ENCODE data around the gene FOXO3B. TPM values are rescaled to one million over a fixed set of nuclear protein-coding genes. Genes with fewer than 3 reads are reported as not detected.
"Not testable (repeated sequence)": the region's sequence is repeated elsewhere in the genome, so short reads cannot be mapped to it uniquely, and the experiment has no call there.

Gene FOXO3B
- total and polyA plus RNA-seq, 2 of the 13 experiments (the other 11 are each of a cell fraction or from before 2014, with no cell fraction given) = 2.7 to 3.1 TPM

- BruUV-seq (replicated peaks); H3K27me3 ChIP-seq (ENCODE audit: control insufficient read depth in 1 of 2, insufficient read depth in 2 of 2, low read length in 2 of 2); H2AFZ ChIP-seq (ENCODE audit: low read length); H3K9me3 ChIP-seq (ENCODE audit: low read length); H3K36me3 ChIP-seq (replicated peaks in 1 of 2; ENCODE audit: control insufficient read depth in 1 of 2, insufficient read depth in 2 of 2, low read length in 2 of 2); DNase-seq (ENCODE audit: low spot score); H3K4me1 ChIP-seq (ENCODE audit: insufficient read depth, low read length); POLR2A ChIA-PET; H3K9ac ChIP-seq (ENCODE audit: insufficient read depth, low read depth, low read length); in situ Hi-C loops (cut with HindIII; ENCODE audit: extremely low pct_ligation_motif_present, low pct_unique_long_range_greater_than_20kb); H3K4me2 ChIP-seq (ENCODE audit: low read depth, low read length); H3K27ac ChIP-seq (ENCODE audit: extremely low read length, insufficient read depth, low read length); H3K79me2 ChIP-seq (ENCODE audit: insufficient read depth, low read length); CTCF ChIA-PET (ENCODE audit: low intra/inter-chr PET ratio, low total read pairs); FAIRE-seq; intact Hi-C loops (cut with micrococcal nuclease; ENCODE audit: unreplicated experiment); ATAC-seq; H3K4me3 ChIP-seq (replicated peaks in 1 of 3; ENCODE audit: insufficient read depth in 1 of 3, low read depth in 2 of 3, low read length in 3 of 3); H4K20me1 ChIP-seq (ENCODE audit: insufficient read depth, low read length): not testable (repeated sequence)
- WGBS (ENCODE audit: low lambda C conversion rate) = 92% methylated on average over 3 of the region's 3 CpGs
- TF ChIP-seq CEBPB (IDR thresholded peaks at IDR 0.05; ENCODE audit: borderline replicate concordance, low read depth, low read length) = 0 out of 2 replicates have a peak, but pooled peaks have one; percentile 14
Measured at GRCh38 chr17:18708215-18708614, 26.1 kb upstream of the FOXO3B start.

- H3K4me1 ChIP-seq (ENCODE audit: insufficient read depth, low read length); H2AFZ ChIP-seq (ENCODE audit: low read length); H3K36me3 ChIP-seq (replicated peaks in 1 of 2; ENCODE audit: control insufficient read depth in 1 of 2, insufficient read depth in 2 of 2, low read length in 2 of 2); H3K4me2 ChIP-seq (ENCODE audit: low read depth, low read length); H4K20me1 ChIP-seq (ENCODE audit: insufficient read depth, low read length); H3K27me3 ChIP-seq (ENCODE audit: control insufficient read depth in 1 of 2, insufficient read depth in 2 of 2, low read length in 2 of 2); CTCF ChIA-PET (ENCODE audit: low intra/inter-chr PET ratio, low total read pairs); H3K4me3 ChIP-seq (replicated peaks in 1 of 3; ENCODE audit: insufficient read depth in 1 of 3, low read depth in 2 of 3, low read length in 3 of 3); ATAC-seq; H3K9me3 ChIP-seq (ENCODE audit: low read length); H3K9ac ChIP-seq (ENCODE audit: insufficient read depth, low read depth, low read length); H3K27ac ChIP-seq (ENCODE audit: extremely low read length, insufficient read depth, low read length); H3K79me2 ChIP-seq (ENCODE audit: insufficient read depth, low read length); in situ Hi-C loops (cut with HindIII; ENCODE audit: extremely low pct_ligation_motif_present, low pct_unique_long_range_greater_than_20kb); intact Hi-C loops (cut with micrococcal nuclease; ENCODE audit: unreplicated experiment); BruUV-seq (replicated peaks); POLR2A ChIA-PET; DNase-seq (ENCODE audit: low spot score); FAIRE-seq: not testable (repeated sequence)
- 76% methylated on average over 3 of the region's 3 CpGs for WGBS (ENCODE audit: low lambda C conversion rate)
Measured at GRCh38 chr17:18705955-18706354, 23.8 kb upstream of the FOXO3B start.

- not testable (repeated sequence) for BruUV-seq (replicated peaks)
Measured at GRCh38 chr17:18698473-18699103, 16.5 kb upstream of the FOXO3B start.

GRCh38 chr17:18695143-18695542 is 13.0 kb upstream of the FOXO3B start:
- H3K27me3 ChIP-seq (ENCODE audit: control insufficient read depth in 1 of 2, insufficient read depth in 2 of 2, low read length in 2 of 2); FAIRE-seq; H3K4me3 ChIP-seq (replicated peaks in 1 of 3; ENCODE audit: insufficient read depth in 1 of 3, low read depth in 2 of 3, low read length in 3 of 3); H3K27ac ChIP-seq (ENCODE audit: extremely low read length, insufficient read depth, low read length); POLR2A ChIA-PET; H4K20me1 ChIP-seq (ENCODE audit: insufficient read depth, low read length); in situ Hi-C loops (cut with HindIII; ENCODE audit: extremely low pct_ligation_motif_present, low pct_unique_long_range_greater_than_20kb); H3K36me3 ChIP-seq (replicated peaks in 1 of 2; ENCODE audit: control insufficient read depth in 1 of 2, insufficient read depth in 2 of 2, low read length in 2 of 2); BruUV-seq (replicated peaks); CTCF ChIA-PET (ENCODE audit: low intra/inter-chr PET ratio, low total read pairs); H3K9me3 ChIP-seq (ENCODE audit: low read length); intact Hi-C loops (cut with micrococcal nuclease; ENCODE audit: unreplicated experiment); ATAC-seq; H3K4me1 ChIP-seq (ENCODE audit: insufficient read depth, low read length); H3K9ac ChIP-seq (ENCODE audit: insufficient read depth, low read depth, low read length); DNase-seq (ENCODE audit: low spot score); H3K79me2 ChIP-seq (ENCODE audit: insufficient read depth, low read length); H2AFZ ChIP-seq (ENCODE audit: low read length): not testable (repeated sequence)
- 0 out of 2 replicates have a peak overlapping the region, but pooled peaks have one; percentile 7 for H3K4me2 ChIP-seq (ENCODE audit: low read depth, low read length)
- WGBS (ENCODE audit: low lambda C conversion rate) = no CpG with 5 or more reads among the region's 2 CpGs

More at GRCh38 chr17:18698473-18699103, 16.5 kb upstream of the FOXO3B start:
- Histone ChIP-seq H3K9ac (ENCODE audit: insufficient read depth, low read depth, low read length) (peak overlapping the region; percentile 60), H3K4me2 (ENCODE audit: low read depth, low read length) (peak overlapping the region; percentile 92), H3K4me3 (replicated peaks in 1 of 3; ENCODE audit: insufficient read depth in 1 of 3, low read depth in 2 of 3, low read length in 3 of 3) (peak overlapping the region; percentile 60 to 73 (median 67))
- H3K4me1 ChIP-seq (ENCODE audit: insufficient read depth, low read length); FAIRE-seq; DNase-seq (ENCODE audit: low spot score); H3K79me2 ChIP-seq (ENCODE audit: insufficient read depth, low read length); intact Hi-C loops (cut with micrococcal nuclease; ENCODE audit: unreplicated experiment); H3K27ac ChIP-seq (ENCODE audit: extremely low read length, insufficient read depth, low read length); ATAC-seq; H2AFZ ChIP-seq (ENCODE audit: low read length); in situ Hi-C loops (cut with HindIII; ENCODE audit: extremely low pct_ligation_motif_present, low pct_unique_long_range_greater_than_20kb); H4K20me1 ChIP-seq (ENCODE audit: insufficient read depth, low read length); CTCF ChIA-PET (ENCODE audit: low intra/inter-chr PET ratio, low total read pairs); H3K27me3 ChIP-seq (ENCODE audit: control insufficient read depth in 1 of 2, insufficient read depth in 2 of 2, low read length in 2 of 2); H3K9me3 ChIP-seq (ENCODE audit: low read length); H3K36me3 ChIP-seq (replicated peaks in 1 of 2; ENCODE audit: control insufficient read depth in 1 of 2, insufficient read depth in 2 of 2, low read length in 2 of 2): not testable (repeated sequence)
- WGBS (ENCODE audit: low lambda C conversion rate) = 51% methylated on average over 6 of the region's 8 CpGs
- POLR2A ChIA-PET = interaction anchor here (2.0 kb wide), 1 partner anchor 160 kb away, joined by 6 read pairs; the partner anchor contains the start of gene PRPSAP2

Measured in HepG2 (cell line).